Central memory CD4-positive, alpha-beta T cell (primary cell): ENCODE results near the gene COX7B.

Experiments used
- DNase-seq: peaks from one replicate; pipeline ENCODE4 v3.0.0; 2022

Gene COX7B

DNA sequence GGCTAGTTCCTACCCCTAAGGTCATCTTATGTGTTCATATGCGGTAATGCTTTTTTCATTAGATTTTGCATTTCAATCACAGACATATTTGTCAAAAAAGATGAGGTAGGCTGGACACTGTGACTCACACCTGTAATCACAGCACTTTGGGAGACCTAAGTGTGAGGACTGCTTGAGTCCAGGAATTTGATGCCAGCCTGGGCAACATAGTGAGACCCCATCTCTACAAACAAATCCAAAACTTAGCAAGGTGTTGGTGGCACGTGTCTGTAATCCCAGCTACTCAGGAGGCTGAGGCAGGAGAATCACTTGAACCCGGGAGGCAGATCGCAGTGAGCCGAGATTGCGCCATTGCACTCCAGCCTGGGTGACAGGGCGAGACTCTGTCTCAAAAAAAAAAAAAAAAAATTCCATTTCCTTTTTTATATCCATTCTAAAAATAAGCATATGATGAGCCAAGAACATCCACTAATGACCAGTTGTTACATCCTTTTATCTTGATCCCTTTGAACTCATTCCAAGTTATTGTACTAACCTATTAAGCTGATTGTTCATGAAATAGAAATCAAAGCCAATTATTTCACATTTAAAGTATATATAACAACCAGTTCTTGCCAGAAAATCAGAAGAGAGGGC is 46.8 kb downstream of the COX7B start:
- DNase-seq, result no peak

- no peak for DNase-seq
Measured at GRCh38 chrX:77946571-77946970, 47.3 kb downstream of the COX7B start.

DNA sequence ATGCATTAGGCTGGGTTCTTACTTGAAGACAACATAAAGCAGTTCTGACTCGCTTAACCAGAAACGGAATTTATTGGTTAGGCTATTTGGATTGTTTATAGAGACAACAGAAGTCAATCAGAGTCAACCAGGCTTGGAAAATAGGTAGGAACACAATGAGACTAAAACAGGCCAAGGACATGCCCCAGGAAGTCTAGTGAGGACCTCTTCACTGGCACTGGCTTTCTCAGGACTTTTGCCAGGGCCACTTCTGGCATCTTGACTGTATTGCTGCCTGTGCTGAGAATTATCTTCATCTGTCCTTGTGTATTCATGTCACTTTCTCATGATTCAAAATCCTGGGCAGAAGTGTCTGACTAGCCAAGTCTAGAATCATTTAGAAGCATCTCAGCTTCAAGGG is 50.6 kb downstream of the COX7B start:
- DNase-seq, result no peak

DNA sequence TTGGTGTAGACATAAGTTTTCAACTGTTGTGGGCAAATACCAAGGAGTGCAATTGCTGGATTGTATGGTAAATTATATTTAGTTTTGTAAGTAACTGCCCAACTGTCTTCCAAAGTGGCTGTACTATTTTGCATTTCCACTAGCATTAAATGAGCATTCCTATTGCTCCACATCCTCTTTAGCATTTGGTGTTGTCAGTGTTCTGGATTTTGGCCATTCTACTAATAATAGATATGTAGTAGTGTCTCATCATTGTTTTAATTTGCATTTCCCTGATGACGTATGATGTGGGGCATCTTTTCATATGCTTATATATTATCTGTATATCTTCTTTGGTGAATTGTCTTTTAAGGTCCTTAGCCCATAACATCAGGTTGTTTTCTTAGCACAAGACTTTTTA is 52.9 kb downstream of the COX7B start:
- DNase-seq, result no peak

DNA sequence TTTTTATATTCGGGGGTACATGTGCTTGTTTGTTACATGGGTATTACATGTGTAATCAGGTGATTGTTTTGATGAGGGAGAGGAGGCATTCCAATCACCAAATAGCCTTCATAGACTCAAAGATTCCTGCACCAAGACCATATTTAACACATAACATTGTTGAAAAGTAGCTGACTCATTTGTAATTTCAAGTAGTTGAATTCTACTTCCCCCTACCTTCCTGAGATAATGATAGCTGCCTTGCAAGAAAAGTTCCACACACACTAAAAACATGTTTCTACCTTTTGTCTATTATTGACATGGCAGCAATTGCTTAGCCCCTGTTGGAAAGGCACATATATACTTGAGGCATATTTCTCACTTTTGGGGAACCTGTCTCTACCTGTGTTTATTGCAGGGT is 54.0 kb downstream of the COX7B start:
- DNase-seq, result no peak

GRCh38 chrX:77953708-77954107 is 54.4 kb downstream of the COX7B start:
- DNase-seq, result no peak
